HG03025 (cell line): ENCODE measurements around the gene HPSE.
A peak's percentile ranks its signal among the peaks of the same experiment; 100 is the strongest.
"Not testable (repeated sequence)": the region's sequence is repeated elsewhere in the genome, so short reads cannot be mapped to it uniquely, and the experiment has no call there.

Experiments
- ATAC-seq: cut with Tn5 transposase; IDR thresholded peaks from one replicate; pipeline ENCODE4 v1.9.1; 2021; ENCODE audit warnings: mild to moderate bottlenecking, moderate library complexity; ENCODE audit not compliant: unreplicated experiment, low FRiP score

The HPSE gene

DNA sequence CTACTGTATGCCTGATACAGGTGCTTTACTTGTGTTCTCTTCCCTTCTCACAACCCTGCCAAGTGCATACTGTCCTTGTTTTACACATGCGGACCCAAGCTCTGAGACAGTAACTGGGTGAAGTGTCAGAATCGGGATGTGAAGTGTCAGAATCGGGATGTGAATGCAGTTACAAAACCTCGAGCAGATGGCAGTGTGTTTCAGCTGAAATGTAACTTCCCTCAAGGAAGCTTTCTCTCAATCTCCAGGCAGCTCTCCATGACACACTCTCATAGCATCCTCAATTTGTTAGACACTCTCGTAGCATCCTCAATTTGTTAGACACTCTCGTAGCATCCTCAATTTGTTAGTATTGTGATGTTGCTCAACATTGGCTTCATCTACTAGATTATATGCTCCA lies 1.1 kb upstream of the HPSE start:
- no peak for ATAC-seq

DNA sequence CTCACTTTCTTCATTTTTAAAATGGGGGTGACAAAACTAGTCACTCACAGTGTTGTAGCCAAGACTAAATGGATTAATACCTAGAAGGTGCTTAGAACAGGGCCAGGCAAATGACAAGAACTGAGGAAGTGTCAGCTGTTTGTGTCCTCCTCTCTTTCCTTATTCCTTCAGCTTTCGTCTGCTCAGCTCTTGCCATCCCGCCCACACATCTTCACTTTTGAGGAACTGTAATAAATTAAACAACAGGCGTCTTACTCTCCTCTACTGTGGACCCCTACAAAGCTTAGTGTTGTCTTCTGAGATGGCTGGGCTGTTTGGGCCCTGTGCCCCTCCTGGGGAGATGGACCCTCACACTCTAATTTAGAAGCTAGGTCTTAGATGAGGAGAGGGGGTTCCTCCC lies 2.7 kb downstream of the HPSE start:
- no peak for ATAC-seq

DNA sequence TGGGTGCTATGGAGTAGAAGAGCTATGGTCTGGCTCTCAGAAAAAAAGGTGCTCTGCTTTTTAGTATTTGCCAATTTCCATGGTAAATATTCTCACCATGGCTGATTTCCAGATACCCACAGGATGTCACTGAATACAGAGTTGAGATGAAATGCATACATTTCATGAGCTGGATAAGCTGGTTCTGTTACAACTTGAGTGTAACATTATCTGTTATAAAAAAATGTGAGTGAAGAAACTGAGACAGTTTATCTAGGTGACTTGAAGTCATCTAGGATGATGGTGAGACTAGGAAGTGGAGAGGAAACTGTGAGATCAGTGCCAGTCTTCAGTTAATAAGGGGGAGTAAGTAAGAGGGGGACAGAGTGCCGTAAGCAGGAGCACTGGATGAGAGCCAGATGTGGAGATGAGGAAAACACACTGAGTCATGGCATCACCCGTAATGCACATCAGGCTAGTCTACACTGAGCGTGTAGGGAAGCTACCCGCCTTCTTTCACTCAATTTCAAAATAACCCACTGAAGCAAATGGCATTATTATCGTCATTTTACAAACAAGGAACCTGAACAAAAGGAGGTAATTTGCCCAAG lies 5.0 kb downstream of the HPSE start:
- no peak for ATAC-seq

DNA sequence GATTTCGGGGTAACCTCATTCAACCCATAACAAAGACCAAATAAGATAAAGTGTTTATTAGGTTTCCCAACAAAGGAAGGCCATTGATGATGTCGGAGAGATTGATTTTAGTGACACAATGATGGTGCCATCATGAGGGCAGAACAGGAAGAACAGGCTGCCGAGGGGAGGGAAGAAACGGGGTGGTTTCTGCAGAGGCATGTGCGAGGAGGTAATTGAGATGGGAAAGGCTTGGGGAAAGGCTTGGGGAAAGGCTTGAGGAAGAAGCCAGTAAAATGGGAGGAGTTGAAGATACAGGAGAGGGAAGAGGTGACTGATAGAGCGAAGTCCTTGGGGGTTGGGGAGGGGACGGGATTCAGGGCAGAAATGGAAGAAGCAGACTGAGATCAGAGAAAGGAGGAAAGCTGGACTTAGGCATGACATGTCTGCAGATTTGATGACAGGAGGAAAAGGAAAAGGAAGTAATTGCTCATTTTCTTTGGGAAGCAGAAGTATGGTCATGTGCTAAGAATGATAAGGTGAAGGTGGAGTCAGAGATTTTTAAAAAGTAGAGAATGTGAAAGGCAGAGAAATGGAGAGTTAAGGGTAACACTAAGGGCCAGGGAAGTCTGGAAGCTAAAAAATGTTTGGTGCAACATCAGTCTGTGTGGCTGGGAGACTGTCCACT lies 6.0 kb downstream of the HPSE start:
- ATAC-seq: no peak

DNA sequence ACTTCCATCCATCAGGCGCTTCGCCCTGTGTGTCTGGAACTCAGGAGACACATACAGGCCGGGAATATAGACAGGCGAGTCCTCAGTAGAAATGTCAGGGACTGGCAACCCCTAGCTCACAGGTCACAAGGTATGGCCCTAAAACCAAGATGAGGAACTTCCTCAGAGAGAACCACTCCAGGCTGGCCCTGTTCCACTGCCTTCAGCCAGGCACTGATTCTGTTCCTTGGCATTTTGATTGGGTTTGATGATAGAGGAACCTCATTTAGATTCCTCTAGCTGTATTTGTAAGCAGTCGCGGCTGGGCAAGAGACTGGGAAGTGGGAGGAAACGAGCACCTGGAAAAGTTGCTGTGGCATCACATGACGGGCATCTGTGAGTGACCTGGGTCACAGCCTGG lies 8.1 kb downstream of the HPSE start:
- no peak for ATAC-seq

DNA sequence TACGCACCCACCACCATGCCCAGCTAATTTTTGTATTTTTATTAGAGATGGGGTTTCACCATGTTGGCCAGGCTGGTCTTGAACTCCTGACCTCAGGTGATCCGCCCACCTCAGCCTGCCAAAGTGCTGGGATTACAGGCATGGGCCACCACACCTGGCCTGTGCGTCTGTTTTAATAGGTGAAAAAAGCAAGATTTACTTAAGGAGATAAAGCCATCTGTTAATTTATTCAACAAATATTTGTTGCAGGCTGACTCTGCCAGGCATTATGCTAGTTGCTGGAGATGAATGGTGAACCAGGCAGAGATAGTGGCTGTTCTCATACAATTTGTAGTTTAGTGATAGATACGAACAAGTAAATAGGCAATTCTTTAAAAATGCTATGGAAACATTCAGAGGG lies 9.3 kb downstream of the HPSE start:
- ATAC-seq: not testable (repeated sequence)

DNA sequence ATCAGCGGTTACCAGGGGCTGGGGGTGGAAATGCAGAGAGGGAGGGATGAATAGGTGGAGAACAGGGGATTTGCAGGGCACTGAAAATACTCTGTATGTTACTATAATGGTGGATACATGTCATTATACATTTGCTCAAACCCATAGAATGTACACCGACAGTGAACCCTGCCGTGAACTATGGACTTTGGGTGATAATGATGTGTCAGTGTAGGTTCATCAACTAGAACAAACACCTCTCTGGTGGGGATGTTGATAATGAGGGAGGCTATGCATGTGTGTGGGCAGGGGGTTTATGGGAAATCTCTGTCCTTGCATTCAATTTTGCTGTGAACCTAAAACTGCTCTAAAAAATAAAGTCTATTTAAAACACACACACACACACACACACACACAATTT lies 11.5 kb downstream of the HPSE start:
- ATAC-seq: no peak

DNA sequence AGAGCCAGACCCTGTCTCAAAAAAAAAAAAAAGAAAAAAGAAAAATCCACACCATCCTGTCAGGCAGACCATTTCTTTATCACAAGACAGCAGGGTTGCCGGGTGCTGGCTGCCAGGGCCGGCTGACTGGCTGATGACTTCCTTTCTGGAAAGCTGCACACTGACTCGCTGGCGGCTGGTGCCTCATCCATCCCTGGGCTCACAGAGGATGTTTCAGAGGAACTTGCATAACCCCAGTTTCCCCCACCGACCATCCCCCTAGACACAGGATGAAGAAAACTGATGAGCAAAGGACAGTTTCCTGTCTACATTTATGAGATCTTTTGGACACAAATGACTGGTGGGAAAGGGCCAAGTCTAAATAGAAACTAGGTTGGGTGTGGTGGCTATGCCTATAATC lies 14.1 kb downstream of the HPSE start:
- ATAC-seq: no peak

DNA sequence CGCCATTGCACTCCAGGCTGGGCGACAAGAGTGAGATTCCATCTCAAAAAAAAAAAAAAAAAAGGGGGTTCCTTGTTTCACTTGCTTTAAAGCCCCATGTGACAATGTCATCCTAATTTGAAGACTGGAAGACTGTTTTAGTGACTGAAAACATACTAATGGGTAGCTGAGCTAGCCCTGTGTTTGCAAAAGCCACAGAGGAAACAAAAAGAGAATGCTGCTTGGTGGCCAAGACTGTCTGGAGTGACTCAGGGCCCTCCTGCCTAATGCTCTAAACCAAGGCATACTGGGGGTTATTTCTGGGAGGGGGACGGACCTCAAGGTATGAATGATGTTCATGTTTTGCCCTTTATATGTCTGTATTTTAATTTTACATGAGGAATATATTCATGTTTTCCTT lies 16.0 kb downstream of the HPSE start:
- ATAC-seq: no peak

DNA sequence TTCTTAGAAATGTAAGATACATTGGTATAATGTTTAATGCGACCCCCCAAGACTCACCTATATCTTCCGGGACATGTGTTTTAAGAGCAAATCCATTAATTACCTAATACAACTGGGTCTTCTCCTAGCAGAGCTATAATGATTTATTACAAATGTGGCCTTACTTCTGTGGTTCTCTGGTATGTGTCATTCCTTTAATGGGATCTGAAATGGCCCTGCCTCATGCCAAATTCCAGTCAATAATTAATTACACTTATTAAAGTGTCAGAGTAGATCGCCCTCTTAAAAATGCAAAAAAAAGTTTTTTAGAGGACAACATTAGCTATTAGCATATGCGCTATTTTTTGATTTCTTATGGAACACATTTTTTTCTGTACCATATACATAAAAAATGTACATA lies 17.0 kb downstream of the HPSE start:
- ATAC-seq: no peak

DNA sequence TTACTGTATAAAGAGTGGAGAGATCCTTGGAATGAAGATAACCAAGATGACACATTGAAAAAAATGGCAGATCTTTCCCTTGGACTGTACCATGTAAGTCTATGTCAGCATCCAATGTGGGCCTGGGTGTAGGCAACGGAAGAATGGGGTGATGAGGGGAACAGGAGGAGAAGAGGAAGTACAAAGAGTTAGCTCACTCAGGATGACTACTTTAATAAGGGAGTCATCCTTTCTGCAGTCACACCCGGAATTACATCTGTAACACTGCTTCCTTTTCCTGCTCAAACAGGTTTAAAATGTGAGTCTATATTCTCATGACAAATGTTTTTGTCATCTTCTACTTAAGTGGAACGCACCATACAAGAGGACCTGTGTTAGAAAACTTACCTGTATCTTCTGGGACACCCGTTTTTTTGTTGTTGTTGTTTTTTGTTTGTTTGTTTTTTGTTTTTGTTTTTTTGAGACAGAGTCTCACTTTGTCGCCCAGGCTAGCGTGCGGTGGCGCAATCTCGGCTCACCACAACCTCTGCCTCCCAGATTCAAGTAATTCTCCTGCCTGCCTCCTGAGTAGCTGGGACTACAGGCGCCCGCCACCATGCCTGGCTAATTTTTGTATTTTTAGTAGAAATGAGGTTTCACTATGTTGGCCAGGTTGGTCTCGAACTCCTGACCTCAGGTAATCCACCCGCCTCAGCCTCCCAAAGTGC lies 18.0 kb downstream of the HPSE start:
- ATAC-seq: no peak

DNA sequence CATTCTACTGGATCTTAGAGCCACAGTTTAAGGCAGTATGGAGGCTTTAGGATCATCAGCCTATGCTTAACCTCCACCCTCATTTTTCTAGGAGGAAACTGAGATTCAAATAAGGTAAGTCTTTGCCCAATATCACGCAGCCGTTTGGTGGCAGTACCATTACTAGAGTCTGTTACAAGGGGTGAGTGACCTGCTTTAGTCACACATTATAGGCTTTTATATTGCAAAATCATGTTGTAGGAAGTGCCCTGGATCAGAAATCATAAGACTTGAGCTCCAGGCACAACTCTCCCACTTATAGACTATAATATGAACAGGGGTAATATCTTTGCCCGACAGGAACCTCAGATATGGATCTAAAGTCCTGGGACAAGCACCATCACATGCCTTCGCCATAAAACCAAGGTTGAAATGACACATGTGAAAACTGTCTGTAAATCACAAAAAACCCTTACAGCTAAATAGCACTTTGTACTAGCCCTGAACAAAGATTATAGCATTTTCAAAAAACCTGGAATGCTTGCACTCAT lies 19.2 kb downstream of the HPSE start:
- ATAC-seq: no peak

DNA sequence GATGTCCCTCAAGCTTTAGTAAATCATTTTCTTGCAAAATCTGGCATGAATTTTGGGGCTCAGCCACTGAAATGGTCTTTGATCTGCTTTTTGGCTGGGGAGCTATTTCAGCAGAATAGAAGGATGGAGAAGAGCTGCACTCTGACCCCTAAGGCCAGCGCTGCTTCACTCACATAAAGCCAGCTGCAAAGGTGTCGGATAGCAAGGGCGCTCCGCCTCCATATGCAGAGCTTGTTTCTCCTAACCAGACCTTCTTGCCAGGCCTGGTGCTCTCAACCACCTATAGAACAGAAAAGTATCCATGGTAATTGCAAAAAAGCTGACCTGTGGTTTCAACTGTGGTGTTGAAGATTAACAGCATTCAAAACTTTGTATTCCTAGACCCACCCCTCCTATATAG lies 26.0 kb downstream of the HPSE start:
- no peak for ATAC-seq

DNA sequence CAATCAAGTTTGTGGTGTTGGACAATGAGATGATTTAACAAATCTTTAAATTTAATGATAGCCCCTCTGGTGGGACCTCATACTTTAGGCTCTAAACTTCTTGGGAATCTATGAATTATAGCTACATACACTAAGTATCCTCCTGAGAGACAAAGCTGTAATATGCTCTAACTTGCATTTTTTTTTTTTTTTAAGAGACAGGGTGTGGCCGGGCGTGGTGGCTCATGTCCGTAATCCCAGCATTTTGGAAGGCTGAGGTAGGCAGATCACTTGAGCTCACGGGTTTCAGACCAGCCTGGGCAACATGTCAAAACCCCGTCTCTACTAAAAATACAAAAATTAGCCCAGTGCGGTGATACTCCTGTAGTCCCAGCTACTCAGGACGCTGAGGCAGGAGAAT lies 26.7 kb downstream of the HPSE start:
- no peak for ATAC-seq

DNA sequence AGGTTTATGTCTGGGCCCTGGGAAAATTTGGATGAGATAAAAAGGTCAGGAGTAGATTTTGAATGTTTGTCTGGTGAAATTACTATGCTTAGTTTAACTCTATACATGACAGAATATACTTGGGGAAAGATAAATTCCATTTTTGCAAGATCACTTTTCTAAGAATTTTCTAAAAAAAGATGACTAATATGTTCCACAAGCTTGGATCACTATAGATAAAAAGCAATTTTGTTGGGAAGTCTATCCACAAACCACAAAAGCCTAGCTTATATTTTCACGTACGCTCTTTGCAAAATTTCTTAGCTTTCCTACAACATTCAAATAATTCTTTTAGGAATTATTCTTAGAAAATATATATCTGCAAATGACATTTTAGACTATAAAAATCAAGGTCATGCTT lies 29.5 kb downstream of the HPSE start:
- ATAC-seq: no peak

DNA sequence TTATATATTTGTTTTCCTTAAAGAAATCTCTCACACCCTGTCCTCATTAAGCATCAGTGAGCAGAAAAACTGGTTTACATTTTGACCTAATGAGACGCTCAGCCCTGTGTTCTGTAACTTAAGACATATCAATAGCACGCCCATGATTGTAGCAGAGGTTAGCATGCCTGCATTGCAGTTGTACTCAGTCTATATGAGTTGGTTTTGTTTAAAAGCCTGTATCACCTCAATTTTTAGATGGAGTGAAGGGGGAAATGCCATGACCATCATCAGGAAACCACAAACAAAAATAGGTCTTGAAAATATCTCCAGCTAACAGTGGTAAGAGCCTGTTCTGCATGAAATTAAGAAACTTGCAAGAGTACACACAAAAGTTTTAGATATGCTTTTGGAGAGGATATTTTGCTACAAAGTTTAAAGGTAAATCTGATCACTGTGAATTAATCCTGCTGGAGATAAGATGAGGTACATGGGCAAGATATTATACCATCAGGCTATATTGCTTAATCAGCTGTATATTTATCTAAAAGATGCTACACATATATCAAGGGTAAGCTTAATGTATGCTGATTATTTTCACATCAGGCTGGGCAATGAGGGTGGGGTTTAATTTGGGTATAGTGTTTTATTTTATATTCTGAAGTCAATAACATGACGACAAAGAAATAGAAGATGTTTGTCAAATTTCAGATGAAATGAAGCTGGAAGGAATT lies 36.9 kb downstream of the HPSE start:
- no peak for ATAC-seq

DNA sequence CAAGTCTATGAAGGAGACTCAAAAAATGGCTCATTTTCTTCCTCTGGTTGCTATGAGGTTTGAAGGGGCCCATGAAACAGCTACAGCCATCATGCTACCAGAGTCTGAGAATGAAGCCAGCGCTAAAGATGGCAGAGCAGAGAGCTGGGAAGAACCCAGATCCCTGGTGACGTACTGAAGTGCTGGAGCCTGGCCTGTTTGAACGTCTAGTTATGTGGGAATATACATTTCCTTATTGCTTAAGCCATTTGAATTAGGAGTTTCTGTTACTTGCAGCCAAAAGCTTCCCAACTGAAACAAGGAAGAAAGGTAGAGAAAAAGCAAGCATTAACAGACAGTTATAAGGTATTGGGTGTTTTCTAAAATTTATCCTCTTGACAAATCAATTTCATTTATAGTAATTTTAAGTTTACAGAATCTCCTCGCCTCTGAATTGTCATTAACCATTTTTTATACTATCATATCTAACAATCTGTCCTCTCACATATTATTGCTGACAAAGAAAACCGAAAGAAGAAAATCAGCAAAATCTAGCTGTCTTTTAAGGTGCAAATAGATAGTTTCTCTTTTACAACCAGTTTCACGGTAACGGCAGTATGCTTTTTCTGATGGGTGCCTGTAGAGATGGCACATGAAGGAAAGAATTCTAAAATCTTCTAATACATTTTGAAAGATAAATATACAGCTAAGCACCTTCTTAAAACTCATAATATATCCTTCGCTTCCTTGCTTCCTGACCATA lies 41.2 kb downstream of the HPSE start:
- no peak for ATAC-seq

DNA sequence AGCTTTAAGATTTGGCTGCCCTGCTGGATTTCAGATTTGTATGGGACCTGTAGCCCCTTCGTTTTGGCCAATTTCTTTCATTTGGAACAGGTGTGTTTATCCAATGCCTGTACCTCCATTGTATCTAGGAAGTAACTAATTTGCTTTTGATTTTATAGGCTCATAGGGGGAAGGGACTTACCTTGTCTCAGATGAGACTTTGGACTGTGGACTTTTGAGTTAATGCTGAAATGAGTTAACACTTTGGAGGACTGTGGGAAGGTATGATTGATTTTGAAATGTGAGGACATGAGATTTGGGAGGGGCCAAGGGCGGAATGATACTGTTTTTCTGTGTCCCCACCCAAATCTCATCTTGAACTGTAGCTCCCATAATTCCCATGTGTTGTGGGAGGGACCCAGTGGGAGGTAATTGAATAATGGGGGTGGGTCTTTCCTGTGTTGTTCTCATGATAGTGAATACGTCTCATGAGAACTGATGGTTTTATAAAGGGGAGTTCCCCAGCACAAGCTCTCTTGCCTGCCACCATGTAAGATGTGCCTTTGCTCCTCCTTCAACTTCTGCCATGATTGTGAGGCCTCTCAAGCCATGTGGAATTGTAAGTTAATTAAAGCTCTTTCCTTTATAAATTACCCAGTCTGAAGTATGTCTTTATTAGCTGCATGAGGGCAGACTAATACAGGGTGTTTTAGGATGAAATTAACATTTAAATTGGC lies 44.4 kb downstream of the HPSE start:
- not testable (repeated sequence) for ATAC-seq

DNA sequence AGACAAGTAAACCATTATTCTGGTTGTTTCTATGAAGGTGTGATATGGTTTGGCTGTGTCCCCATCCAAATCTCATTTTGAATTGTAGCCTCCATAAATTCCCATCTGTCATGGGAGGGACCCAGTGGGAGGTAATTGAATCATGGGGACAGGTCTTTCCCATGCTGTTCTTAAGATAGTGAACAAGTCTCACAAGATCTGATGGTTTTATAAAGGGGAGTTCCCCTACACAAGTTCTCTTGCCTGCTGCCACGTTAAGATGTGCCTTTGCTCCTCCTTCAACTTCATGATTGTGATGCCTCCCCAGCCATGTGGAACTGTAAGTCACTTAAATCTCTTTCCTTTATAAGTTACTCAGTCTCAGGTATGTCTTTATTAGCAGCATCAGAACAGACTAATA lies 46.3 kb downstream of the HPSE start:
- ATAC-seq: not testable (repeated sequence)

DNA sequence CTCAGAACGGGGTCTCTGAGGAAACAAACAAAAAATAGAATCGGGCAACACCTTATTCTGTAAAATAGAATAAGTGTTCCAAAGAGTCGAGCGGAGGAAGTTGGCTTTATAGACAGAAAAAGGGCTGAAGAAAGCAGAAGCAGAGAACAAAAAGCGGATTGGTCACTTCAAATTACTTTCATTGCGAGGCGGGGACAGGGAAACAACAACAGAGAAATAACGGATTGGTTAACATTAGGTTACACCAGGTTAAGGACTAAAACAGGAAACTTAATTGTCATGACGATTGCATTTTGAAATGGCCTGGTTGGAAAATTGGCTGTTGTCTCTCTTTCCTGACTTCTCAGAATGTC lies 49.6 kb downstream of the HPSE start:
- ATAC-seq: peak; percentile 3
